CMK (cell line): ENCODE results near the gene SGPL1.
A peak's percentile ranks its signal among the peaks of the same experiment; 100 is the strongest.

Source experiments
- DNase-seq: peaks from one replicate; pipeline ENCODE4 v3.0.0-alpha.2; 2010; ENCODE audit warnings: low read depth

SGPL1 gene

GRCh38 chr10:70811881-70812280 lies 3.9 kb upstream of the SGPL1 start:
- no peak for DNase-seq

GRCh38 chr10:70812814-70813213 lies 2.9 kb upstream of the SGPL1 start:
- no peak for DNase-seq

GRCh38 chr10:70814126-70814525 lies 1.6 kb upstream of the SGPL1 start:
- DNase-seq: no peak

GRCh38 chr10:70816220-70816894 lies 609 bp downstream of the SGPL1 start:
- peak; percentile 5 for DNase-seq

- no peak for DNase-seq
Measured at GRCh38 chr10:70820976-70821750, 5.4 kb downstream of the SGPL1 start.

- DNase-seq: no peak
Measured at GRCh38 chr10:70822076-70822820, 6.5 kb downstream of the SGPL1 start.

- no peak for DNase-seq
Measured at GRCh38 chr10:70827086-70827757, 11.5 kb downstream of the SGPL1 start.

GRCh38 chr10:70828923-70829322 lies 13.2 kb downstream of the SGPL1 start:
- DNase-seq: no peak

GRCh38 chr10:70829543-70829942 lies 13.8 kb downstream of the SGPL1 start:
- no peak for DNase-seq

GRCh38 chr10:70830164-70830563 lies 14.4 kb downstream of the SGPL1 start:
- DNase-seq: no peak

GRCh38 chr10:70832221-70832620 lies 16.5 kb downstream of the SGPL1 start:
- DNase-seq: no peak

- DNase-seq: no peak
Measured at GRCh38 chr10:70832852-70833528, 17.2 kb downstream of the SGPL1 start.

GRCh38 chr10:70833601-70834000 lies 17.9 kb downstream of the SGPL1 start:
- no peak for DNase-seq

GRCh38 chr10:70834021-70834420 lies 18.3 kb downstream of the SGPL1 start:
- no peak for DNase-seq

- DNase-seq: no peak
Measured at GRCh38 chr10:70834441-70835151, 18.8 kb downstream of the SGPL1 start.

GRCh38 chr10:70836319-70836718 lies 20.6 kb downstream of the SGPL1 start:
- no peak for DNase-seq

- no peak for DNase-seq
Measured at GRCh38 chr10:70837660-70838059, 21.9 kb downstream of the SGPL1 start.

- DNase-seq: no peak
Measured at GRCh38 chr10:70838270-70838805, 22.6 kb downstream of the SGPL1 start.

GRCh38 chr10:70840836-70841235 lies 25.1 kb downstream of the SGPL1 start:
- no peak for DNase-seq

GRCh38 chr10:70843333-70843732 lies 27.6 kb downstream of the SGPL1 start:
- DNase-seq: peak; percentile 22
